HG03378 (cell line): ENCODE measurements around the gene SLC30A1.
"Not testable (repeated sequence)": the region's sequence is repeated elsewhere in the genome, so short reads cannot be mapped to it uniquely, and the experiment has no call there.

ENCODE experiments used
- ATAC-seq: cut with Tn5 transposase; IDR thresholded peaks from one replicate; pipeline ENCODE4 v1.9.1; 2021; ENCODE audit warnings: mild to moderate bottlenecking, moderate library complexity; ENCODE audit not compliant: unreplicated experiment

SLC30A1 gene

DNA sequence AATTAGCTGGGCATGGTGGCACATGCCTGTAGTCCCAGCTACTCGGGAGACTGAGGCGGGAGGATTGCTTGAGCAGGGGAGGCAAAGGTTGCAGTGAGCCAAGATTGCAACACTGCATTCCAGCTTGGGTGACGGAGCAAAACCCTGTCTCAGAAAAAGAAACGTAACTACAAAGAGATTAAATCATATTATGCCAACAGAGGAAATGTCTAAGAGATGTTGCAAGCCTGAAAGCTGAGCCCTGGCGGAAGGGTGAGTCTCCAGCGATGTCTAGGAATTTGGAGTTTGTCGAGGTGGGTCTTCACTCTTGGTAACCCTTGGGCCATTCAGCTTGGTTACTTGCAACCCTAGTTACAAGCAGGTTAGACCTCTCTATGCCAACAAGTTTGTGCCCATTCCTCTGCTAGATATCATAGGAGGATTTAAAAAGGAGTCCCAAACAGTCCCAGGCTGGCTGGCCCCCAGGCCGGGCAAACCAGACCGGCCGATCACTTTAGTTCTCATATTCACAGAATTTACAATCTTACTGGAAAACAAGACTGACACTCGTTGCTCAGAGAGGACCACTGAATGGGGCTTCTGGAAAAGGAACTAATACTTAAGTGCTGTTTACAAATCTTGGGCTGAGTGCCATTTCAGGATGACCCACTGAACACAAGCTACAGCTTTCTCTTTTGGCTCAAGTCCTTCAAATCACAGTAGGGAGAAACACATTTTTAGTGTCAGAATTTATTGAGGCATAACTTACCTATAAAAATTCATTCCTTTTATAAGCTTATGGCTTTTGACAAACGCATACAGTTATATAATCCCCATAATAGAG lies 27.1 kb downstream of the SLC30A1 start:
- no peak for ATAC-seq

DNA sequence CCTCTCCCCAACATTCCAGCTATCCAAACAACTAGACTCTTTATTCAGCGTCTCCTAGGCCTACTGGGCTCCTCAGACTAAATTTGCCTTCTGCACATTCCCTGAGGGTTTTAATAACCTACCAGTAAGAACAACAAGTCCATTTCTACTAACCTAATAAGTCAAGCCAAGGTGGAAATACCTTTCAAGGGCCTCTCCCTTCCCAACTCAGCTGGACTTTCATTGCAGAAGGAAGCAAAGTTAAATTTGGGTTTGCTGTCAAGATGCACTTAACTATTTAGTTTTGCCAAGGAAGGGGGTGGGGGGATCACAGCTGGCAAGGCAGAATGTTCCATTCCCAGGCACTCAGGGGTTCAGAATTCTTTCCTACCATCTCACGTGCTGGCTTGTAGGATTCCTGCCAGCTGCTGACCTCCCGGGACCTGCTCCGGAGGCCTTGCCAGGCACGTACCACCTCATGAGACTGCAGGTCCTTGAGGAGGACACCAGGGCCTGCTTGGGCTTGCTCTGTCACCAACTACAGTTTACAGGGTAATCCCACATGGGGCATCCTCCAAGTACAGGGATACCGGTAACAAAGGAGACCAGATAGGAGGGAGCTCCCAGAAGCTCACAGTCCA lies 29.8 kb downstream of the SLC30A1 start:
- no peak for ATAC-seq

DNA sequence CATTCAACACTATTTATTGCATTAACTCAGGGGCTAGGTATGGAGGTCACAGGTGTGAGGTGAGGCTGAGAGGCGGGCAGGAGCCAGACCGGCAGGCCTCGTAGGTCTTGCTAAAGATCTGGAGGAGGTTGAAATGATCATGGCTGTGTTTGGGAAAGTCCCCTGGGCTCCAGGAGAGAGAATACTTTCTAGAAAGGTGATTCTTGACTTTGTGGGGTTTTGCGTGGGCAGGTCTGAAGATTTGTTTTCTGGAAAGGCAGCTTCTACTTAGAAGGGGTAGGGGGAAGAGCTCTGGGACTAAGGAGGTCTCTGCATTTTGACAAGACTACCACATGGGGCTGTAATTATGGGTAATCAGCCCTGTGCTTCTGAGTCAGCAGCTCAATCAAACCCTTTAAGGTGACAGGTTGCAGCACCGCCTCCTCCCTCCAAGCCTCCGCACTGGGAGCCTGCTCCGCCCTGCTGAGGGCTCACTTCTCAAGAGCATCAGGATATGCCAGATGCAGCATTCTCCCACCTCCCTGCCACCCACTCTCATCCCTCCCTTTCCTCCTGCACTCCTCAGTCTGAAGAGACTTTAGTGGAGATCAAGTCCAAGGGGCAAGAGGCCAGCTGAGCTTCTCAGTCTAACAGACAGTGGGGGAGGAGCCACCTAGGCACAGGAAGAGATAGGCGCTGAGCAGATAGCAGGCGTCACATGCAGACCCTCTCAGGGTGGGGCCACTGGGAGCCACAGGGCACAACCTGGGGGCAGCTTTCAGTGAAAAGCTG lies 30.5 kb downstream of the SLC30A1 start:
- ATAC-seq, result no peak

DNA sequence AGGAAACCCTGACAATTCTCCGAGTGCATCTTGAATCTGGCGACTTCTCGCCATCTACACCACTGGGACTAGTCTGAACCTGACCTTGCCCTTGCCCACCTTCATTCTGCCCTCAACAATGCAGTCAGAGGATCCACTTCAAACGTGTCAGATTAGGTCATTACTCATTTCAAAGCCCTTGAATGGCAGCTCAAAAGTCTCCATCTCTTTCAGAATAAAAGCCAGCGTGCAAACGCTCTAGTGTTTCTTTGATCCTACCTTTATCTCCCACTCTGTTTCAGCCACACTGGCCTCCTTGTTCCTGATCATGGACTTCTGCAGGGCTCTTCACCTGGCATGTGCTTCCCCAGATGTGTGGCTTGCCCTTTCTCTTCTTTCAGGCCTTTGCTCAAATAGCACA lies 31.3 kb downstream of the SLC30A1 start:
- no peak for ATAC-seq

DNA sequence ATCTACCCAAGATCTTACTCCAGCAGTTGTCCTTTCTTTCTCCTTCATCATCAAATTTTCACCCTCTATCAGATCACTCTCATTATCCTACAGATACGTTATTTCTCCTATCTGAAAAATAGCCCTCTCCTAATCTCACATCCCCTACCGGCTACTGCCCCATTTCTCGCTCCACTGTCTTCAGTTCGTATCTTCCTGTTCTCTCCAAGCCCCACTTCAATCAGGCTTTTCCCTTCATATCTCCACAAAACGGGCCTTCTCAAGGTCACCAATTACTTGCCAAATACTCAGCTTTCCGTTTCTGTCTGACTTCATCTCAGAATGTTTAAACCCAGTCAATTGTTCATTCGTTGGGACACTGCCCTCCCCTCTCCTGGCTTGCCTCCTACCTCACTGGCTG lies 32.4 kb downstream of the SLC30A1 start:
- ATAC-seq, result no peak

DNA sequence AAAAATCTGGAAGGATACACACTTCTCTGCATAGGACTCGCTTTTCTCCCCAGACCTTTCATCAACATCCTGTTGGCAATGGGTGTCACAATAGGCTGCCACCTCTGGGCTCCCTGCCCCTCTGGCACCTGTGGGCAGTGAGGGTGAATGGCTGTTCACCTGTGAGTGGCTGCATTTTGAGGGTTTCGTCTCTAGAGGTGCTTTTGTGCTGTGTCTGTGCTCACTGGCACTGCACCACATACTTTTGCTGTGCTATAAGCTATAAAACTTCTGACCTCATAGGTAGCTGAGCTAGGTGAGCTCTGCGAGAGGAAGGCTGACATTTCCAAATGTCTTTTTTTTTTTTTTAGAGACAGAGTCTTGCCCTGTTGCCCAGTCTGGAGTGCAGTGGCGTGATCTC lies 35.9 kb downstream of the SLC30A1 start:
- no peak for ATAC-seq

DNA sequence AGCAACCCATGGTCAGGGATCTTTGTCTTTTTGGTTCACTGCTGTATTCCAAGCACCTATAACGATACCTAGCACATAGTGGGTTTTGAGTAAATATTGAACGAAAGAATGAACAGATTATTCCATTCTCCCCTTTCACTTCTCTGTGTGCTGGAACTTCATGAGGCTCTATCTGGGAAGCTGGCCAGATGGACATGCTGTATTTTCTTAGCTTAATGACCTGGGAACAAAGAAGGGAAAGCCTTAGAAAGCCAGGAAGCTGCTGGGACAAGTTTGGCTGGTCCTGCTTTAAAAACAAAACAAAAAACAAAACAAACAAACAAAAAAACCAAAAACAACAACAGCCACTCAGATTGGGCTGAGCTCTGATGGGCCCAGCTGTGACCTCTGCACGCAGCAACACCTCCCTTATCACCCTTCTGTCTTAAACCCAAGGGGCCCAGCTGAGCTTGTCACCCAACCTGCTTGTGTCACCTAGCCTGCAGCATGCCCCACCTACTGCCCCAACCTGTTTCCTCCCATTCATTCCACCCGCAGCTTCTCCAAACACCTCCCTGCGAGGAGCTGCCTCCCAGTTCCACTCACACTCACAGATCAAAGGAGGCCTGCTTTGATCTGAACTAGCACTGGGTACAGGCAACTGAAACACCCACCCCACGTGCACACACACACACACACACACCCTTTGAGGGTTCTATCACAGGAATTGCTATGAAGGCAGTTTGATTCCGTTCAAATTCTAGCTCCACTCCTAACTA lies 37.1 kb downstream of the SLC30A1 start:
- no peak for ATAC-seq

DNA sequence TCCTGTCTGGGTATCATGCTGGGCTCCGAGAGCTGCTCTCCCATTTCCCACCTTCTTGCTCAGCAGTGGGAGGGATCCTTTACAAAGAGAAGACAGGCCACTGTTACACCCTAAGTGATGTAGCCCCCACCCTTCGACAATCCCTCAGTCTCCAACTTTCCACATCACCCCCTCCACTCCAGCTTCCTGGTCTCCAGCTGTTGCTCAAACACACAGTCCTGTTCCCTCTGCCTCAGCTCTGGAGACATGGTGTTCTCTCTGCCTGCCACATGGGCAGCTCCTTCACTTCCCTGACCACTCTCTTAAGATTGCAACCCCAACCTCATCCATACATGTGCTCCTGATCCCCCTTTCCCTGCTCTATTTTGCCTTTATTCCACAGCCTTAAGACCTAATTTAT lies 37.7 kb downstream of the SLC30A1 start:
- no peak for ATAC-seq

DNA sequence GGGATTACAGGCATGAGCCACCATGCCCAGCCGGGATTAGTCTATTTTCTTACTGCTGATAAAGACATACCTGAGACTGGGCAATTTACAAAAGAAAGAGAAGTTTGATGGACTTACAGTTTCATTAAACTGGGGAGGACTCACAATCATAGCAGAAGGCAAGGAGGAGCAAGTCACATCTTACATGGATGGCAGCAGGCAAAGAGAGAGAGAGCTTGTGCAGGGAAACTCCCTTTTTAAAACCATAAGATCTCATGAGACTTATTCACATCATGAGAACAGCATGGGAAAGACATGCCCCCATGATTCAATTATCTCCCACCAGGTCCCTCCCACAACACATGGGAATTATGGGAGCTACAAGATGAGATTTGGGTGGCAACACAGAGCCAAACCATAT lies 38.1 kb downstream of the SLC30A1 start:
- not testable (repeated sequence) for ATAC-seq

DNA sequence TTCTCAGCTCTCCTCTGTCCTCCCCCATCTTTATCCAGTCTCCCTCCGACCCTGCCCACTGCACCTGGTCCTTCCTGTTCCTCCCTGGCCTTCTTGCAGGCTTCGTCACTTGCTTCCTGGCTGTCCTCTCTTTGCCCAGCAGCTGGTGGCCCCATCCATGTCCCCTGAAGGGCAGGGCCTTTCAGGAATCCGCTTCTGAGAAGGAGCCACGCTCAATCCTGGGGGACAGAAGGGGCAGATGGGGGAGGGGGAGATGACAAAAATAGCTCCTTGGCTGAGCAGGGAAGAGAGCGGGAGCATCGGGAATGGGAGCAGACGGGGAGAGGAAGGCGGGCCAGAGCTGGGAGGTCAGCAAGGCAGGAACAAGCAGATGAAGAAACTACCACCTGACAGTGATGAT lies 40.7 kb downstream of the SLC30A1 start:
- no peak for ATAC-seq

DNA sequence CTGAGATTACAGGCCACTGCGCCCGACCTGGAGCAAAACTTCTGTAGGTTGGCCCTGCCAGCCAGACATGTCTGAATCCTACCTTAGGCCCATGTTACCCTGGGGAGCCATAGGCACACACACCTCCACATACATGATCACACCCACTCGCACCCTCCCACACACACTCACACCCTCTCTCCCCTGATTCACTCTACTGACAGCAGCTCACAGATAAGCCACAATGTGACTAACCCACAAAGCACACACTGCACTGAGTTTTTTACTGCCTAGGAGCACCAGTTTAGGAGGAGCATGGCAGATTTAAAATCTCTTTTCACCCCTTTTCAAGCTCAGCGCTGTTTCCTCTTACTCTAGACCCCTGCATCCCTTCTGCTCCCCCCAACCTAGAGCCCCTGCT lies 41.7 kb downstream of the SLC30A1 start:
- ATAC-seq, result no peak

DNA sequence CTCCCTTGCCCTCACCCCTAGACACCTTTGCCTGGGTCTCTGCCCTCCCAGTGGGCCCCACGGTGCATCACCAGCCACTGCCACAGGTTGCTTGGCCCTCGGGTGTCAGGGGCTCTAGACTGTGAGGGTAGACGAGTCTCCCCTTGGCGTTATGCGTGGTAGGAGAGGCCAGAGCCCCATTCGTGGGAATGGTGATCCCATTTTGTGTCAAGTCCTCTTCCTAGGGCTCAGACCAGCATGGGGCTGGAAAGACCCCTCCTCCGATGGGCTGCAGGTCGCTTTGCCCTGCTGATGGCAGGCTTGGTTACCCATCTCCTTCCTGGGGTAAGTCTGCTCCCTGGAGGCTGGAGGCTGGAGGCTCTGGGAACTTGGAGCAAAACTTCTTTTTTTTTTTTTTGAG lies 42.4 kb downstream of the SLC30A1 start:
- no peak for ATAC-seq

DNA sequence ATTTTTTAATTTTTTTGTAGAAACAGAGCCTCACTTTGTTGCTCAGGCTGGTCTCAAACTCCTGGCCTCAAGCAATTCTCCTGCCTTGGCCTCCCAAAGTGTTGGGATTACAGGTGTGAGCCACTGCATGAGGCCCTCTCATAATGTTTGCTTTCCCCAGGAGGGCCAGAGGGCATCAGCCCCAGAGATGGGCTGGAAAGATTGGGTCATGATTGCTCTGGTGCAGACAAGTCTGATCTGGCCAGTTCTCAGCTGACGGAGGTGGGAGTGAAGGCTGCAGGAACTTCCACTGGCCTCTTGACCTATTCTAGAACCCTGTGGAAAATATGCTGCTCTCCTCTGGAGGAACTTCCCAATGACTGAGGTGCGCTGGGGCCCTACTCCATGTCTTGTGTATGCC lies 43.6 kb downstream of the SLC30A1 start:
- ATAC-seq, result no peak

DNA sequence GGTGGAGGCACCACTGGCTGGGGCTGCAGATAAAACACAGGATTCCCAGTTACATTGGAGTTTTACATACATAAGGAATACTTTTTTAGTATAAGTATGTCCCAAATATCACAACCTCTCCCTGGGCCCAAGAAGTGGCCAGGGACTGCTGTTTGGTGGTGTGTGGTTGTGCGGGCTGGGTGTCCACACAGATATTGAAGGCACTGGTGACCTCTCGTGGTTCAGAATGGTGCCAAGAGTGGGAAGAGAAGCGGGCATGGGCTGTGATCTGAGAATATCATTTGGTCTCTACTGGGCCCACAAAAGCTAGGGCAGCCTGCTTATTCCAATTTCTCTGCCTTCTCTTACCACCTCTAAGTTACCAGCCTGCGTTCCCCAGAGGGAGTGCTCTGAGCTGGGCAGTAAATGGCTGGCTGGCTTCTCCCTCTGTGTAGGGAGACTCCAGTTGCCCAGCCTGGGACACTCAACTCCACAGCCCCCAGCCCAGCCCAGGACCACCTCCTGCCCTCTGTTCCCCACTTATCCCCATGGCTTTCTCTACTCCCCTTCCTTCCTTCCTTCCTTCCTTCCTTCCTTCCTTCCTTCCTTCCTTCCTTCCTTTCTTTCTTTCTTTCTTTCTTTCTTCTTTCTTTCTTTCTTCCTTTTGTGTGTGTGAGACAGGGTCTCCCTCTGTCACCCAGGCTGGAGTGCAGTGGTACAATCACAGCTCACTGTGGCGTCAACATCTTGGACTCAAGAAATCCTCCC lies 44.2 kb downstream of the SLC30A1 start:
- no peak for ATAC-seq

DNA sequence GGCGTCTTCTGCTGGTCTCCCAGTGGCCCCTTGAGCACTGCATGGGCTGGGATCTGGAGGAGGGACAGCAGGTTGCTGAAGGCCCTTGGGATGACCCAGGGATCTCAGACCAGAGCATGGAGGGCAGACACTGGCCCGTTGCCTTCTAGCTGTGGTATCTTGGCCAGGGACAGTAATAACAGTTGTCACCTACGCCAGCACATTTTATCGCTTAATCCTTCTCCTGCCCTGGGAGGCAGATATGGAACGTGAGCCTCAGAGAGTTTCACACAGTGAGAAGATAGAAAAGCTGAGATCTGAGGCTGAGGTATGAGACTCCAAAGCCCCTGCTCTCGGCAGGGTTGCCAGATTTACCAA lies 46.9 kb downstream of the SLC30A1 start:
- ATAC-seq, result no peak

DNA sequence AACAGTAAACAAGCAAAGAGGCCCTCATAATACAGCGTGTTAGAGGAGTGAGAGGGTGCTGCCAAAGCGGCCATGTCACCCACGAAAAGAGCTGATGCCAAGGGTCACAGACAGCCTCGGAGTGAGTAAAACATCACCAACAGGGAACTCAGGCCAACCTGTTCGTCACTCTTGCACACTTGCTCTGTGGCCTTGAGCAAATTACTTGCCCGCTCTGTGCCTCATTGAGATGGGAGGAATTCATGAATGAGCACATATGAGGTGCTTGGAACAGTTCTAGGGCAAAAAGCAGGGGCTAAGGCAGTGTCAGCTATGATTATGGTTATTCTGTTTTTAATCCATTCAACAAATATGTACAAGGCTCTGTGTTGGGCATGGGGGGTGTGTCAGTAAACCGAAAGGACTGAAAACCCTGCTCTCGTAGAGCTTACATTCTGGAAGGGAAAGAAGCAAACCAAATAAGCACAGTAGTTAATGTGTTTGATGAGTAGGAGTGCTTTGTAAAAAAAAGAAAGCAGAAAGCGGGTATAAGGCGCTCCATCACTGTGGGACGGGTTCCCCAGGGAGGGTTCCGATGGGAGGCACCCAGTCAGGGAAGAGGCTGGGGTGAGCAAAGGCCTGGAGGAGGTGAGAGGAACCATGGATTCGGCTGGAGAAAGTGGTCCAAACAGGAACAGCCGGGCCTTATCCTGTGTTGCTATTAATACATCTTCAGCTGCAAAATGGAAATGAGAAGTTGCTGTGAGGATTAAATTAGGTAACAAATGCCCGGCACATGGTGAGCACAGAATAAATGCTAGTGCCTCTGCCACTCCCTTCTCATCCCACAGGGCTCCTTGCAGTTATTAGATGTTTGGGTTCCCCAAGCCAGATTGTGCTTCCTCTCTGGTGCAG lies 47.5 kb downstream of the SLC30A1 start:
- ATAC-seq, result no peak

DNA sequence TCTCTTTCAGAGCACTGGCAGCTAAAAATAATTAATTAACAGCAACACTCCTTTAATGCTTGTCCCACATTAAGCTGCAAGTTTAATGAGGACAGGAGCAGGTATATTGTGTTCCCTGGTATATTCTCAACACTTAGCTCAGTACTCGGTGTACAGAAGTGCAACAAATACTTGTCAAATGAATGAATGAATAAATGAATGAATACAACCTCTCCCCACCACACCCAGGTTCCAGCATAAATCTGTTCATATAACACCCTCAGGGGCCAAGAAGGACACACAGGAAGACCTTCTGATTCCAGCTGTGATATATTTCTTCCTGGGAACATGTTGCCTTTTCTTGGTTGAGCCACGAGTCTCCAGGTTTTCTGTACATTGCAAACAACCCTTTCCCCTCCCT lies 48.9 kb downstream of the SLC30A1 start:
- no peak for ATAC-seq

DNA sequence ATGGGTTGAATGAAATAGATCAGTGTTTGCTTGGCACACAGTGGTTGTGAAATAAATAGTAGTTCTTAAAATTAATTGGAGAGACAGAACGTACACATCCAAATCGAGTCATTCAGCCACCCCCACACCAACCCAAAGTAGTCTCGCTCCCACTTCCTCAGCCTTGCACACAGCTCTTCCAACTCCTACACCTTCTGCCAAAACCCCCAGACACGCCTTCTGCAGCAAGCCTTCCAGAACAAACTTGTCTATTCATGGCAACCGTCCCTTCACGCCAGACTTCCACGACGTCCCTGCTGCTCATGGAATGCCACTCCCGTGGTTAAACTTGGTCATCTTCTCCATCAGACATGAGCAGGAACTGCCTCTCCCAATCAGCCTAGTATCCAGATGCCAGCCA lies 49.5 kb downstream of the SLC30A1 start:
- ATAC-seq, result no peak

DNA sequence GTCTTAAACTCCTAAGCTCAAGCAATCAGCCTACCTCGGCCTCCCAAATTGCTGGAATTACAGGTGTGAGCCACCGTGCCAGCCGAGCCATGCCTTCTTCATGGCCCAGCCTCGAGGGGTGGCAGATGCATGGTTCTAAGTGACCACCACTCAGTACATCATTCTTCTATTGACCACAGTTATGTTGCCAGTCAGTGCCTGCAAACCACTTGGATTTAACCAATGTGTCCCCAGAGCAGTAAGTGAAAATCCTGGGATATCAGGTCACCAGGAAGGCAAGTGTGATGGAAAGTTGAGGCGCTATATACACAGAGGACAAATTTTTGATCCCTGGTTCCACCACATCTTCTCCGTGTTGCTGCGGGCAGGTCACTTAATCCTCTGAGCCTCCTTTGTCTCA lies 50.0 kb downstream of the SLC30A1 start:
- ATAC-seq, result no peak

DNA sequence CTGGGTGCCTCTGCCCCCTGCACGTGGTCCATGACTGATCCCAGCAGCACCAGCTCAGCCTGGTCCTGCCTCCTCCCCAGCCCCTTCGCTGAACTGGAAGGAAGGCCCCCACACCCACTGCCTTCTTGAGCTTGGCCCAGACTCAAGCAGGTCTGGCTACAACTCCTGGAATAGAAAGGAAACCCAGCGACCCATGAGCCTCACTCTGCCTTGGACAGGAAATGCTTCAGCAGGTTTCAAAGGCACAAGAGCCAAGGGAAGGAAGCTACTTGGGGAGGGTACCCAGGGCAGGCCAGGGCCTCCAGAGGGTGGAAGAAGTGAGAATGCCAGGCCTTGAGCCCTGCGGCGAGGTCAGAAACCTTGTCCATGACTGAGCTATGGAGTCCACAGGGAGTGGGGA lies 51.1 kb downstream of the SLC30A1 start:
- ATAC-seq, result no peak
